CD4-positive, alpha-beta T cell (primary cell): Measurements from ENCODE around the gene B4GALT2. TPM values are rescaled to one million over a fixed set of nuclear protein-coding genes. Genes with fewer than 3 reads are reported as not detected.

Source experiments
- ATAC-seq: fragments of 200-7000 bp; cut with Tn5 transposase; one replicate; pipeline ENCODE4 v1.10.0; 2022; ENCODE audit warnings: mild to moderate bottlenecking; ENCODE audit not compliant: poor library complexity
- CTCF ChIA-PET: fragments of 350-600 bp; sonication (Branson Sonifier 250); formaldehyde crosslinking; loops from one replicate; lab custom pipeline; 2021; ENCODE audit warnings: antibody characterized with exemption, inconsistent platforms; lab: Charles Lee
- POLR2A ChIA-PET: fragments of 350-600 bp; sonication (Branson Sonifier 250); formaldehyde crosslinking; loops from one replicate; lab custom pipeline; 2021; ENCODE audit warnings: antibody characterized with exemption, inconsistent platforms; lab: Charles Lee
- DNase-seq, 14 experiments: peaks; one replicate each; pipeline ENCODE4 v3.0.0-alpha.2; 2013 to 2020; ENCODE audit warnings: mixed read lengths in 2 of 14
- H3K27ac ChIP-seq, 2 donors: one replicate each; pipeline versions ENCODE4 v1.5.1 to v1.7.0; 2013; ENCODE audit warnings: low read length in 2 of 2, low read depth in 1 of 2, mild to moderate bottlenecking in 1 of 2
- H3K27me3 ChIP-seq, 2 experiments: 1 replicate in 1 of 2; 2 replicates in 1 of 2; pipeline versions ENCODE4 v1.6.1 to v1.7.0; 2013; ENCODE audit warnings: low read length in 2 of 2, control low read depth in 1 of 2, mild to moderate bottlenecking in 1 of 2, moderate library complexity in 1 of 2; ENCODE audit not compliant: insufficient read depth in 2 of 2, control insufficient read depth in 1 of 2
- H3K36me3 ChIP-seq: one replicate; pipeline ENCODE4 v1.6.1; 2013; ENCODE audit warnings: low read length, control low read depth; ENCODE audit not compliant: insufficient read depth
- H3K4me1 ChIP-seq: one replicate; pipeline ENCODE4 v1.6.1; 2013; ENCODE audit warnings: low read length, control low read depth; ENCODE audit not compliant: insufficient read depth
- H3K4me3 ChIP-seq: one replicate; pipeline ENCODE4 v1.5.1; 2013; ENCODE audit warnings: mild to moderate bottlenecking, low read length, moderate library complexity
- H3K9me3 ChIP-seq, 2 experiments: 1 replicate in 1 of 2; 2 replicates in 1 of 2; pipeline versions ENCODE4 v1.6.1 to v1.7.0; 2013; ENCODE audit warnings: low read length in 2 of 2, mild to moderate bottlenecking in 2 of 2, control low read depth in 1 of 2, moderate library complexity in 1 of 2; ENCODE audit not compliant: control insufficient read depth in 1 of 2, insufficient read depth in 1 of 2
- H3K27ac Mint-ChIP-seq: one replicate; pipeline ENCODE4 v1.8.0; 2020; ENCODE audit warnings: mixed read lengths
- H3K27me3 Mint-ChIP-seq: one replicate; pipeline ENCODE4 v1.8.0; 2021; ENCODE audit warnings: mixed read lengths
- H3K36me3 Mint-ChIP-seq: one replicate; pipeline ENCODE4 v1.8.0; 2021; ENCODE audit warnings: low read depth, mixed read lengths
- H3K4me1 Mint-ChIP-seq: one replicate; pipeline ENCODE4 v1.8.0; 2021; ENCODE audit warnings: low read depth, mixed read lengths
- H3K4me3 Mint-ChIP-seq: one replicate; pipeline ENCODE4 v1.8.0; 2020; ENCODE audit warnings: mild to moderate bottlenecking, mixed read lengths
- H3K9me3 Mint-ChIP-seq: one replicate; pipeline ENCODE4 v1.8.0; 2020; ENCODE audit warnings: mixed read lengths
- intact Hi-C, 2 experiments: fragments of 100-400 bp; cut with DNase I in 1 of 2; cut with micrococcal nuclease in 1 of 2; formaldehyde crosslinking; loops; one replicate each; pipeline versions ENCODE4 v1.15.1 to v1.9.0; 2023 to 2025; cut with DNase I, micrococcal nuclease
- total RNA-seq, 174 experiments: library from RNA in 2 of 174; stranded (reverse) in 2 of 174; gene quantifications; one replicate each; pipeline ENCODE4 v1.2.3 and lab custom pipeline; 2021 to 2026
- TF ChIP-seq, protein P1 (sequence below): fragments of 200-600 bp; IDR thresholded peaks from one replicate; pipeline ENCODE4 v1.8.0; 2022; ENCODE audit warnings: antibody characterized with exemption, mild to moderate bottlenecking

The B4GALT2 gene
- total RNA-seq, 2 experiments from 2014 or later, result 0.22 to 0.34 TPM

DNA sequence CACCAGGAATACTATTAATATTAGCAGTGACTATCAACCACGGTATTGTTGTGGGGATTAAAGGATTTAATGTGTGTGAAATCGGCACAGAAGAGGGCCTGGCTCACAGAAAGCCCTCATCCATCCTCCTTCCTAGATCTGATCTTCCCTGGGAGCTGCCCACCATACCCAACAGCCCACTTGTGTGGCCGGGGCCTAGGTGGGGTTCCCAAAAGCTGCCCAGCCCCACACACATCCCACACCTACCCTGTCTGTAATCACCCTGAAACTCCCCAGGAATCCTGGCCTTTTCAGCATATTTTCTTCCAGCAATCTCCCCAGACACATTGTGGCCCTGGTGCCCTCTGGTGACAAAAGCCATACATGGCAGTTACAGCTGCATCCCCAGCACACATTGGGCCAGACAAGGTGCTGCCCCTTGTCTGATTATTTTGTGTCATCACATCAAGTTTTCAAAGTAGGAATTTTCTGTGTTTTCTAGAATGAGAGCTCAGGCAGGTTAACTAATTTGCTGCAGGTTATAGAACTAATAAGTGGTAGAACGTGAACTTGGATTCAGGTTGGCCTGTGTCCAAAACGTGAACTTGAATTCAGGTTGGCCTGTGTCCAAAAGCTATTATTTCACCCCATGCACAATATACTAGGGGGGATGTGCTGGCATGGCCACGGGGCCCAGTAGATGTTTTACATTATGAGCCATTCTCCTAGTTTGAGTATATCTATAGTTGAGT lies 57.6 kb downstream of the B4GALT2 start:
- ChIA-PET POLR2A (interaction anchor here (0.7 kb wide), 1 partner anchor 31 kb away, joined by 3 read pairs; no protein-coding TSS in a partner anchor), CTCF (interaction anchor here (0.6 to 2.5 kb wide), 12 partner anchors 10 to 1463 kb away, joined by 3 to 49 read pairs (median 4); partner anchors contain the start of genes ATP6V0B, CCDC163 and MMACHC)
- H3K36me3 ChIP-seq, result no peaks in the 10 kb centered on the region
- H3K4me1 ChIP-seq, result peaks cover 3% of the 10 kb centered on the region
- H3K4me3 ChIP-seq, result no peak overlapping the region
- intact Hi-C loops, result loop anchor here (1.0 to 5.0 kb wide), 4 partner anchors 31 to 508 kb away; no protein-coding TSS in a partner anchor
- Mint-ChIP-seq H3K4me3 (no peak overlapping the region), H3K4me1 (peaks cover 4% of the 10 kb centered on the region), H3K27me3 (no peaks in the 10 kb centered on the region), H3K27ac (no peak overlapping the region), H3K36me3 (no peaks in the 10 kb centered on the region), H3K9me3 (no peaks in the 10 kb centered on the region)
- no peak overlapping the region for H3K27ac ChIP-seq
- H3K27me3 ChIP-seq, result no peaks in the 10 kb centered on the region
- DNase-seq (peak; percentile 52 to 82 (median 61)), ATAC-seq (peak; percentile 91)
- H3K9me3 ChIP-seq, result no peaks in the 10 kb centered on the region
- TF ChIP-seq, protein P1, sequence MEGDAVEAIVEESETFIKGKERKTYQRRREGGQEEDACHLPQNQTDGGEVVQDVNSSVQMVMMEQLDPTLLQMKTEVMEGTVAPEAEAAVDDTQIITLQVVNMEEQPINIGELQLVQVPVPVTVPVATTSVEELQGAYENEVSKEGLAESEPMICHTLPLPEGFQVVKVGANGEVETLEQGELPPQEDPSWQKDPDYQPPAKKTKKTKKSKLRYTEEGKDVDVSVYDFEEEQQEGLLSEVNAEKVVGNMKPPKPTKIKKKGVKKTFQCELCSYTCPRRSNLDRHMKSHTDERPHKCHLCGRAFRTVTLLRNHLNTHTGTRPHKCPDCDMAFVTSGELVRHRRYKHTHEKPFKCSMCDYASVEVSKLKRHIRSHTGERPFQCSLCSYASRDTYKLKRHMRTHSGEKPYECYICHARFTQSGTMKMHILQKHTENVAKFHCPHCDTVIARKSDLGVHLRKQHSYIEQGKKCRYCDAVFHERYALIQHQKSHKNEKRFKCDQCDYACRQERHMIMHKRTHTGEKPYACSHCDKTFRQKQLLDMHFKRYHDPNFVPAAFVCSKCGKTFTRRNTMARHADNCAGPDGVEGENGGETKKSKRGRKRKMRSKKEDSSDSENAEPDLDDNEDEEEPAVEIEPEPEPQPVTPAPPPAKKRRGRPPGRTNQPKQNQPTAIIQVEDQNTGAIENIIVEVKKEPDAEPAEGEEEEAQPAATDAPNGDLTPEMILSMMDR, result peak; percentile 84

DNA sequence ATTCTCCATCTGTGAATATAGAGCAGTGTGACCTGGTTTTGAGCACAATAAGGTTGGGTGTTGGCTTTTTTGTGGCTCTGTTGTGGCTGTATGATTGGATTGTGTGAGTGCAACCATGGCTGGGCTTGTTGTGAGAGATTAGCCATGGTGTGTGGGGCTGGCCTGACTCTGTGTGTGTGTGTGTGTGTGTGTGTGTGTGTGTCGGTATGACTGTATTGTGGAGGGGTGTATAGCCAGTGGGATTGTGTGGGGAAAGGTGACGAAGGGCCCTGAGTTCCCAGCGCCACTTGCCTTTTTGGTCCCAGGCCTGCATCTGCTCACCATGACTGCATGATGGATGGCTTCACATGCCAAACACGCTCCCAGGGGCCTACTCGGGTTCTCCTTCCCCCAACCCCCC lies 58.1 kb downstream of the B4GALT2 start:
- Mint-ChIP-seq H3K9me3 (no peaks in the 10 kb centered on the region), H3K27ac (no peak overlapping the region), H3K36me3 (no peaks in the 10 kb centered on the region), H3K4me3 (no peak overlapping the region), H3K4me1 (no peaks in the 10 kb centered on the region), H3K27me3 (no peaks in the 10 kb centered on the region)
- no peak for ATAC-seq
- no peak for DNase-seq
- H3K27ac ChIP-seq, result no peak overlapping the region
- no peak overlapping the region for H3K4me3 ChIP-seq
- POLR2A ChIA-PET, result interaction anchor here (0.7 kb wide), 1 partner anchor 32 kb away, joined by 3 read pairs; no protein-coding TSS in a partner anchor
- TF ChIP-seq, protein P1, result no peak
- intact Hi-C loops, result loop anchor here in 1 of 2 experiments (2.0 to 5.0 kb wide), 2 partner anchors 275 to 508 kb away; no protein-coding TSS in a partner anchor
- no peaks in the 10 kb centered on the region for H3K9me3 ChIP-seq
- no peaks in the 10 kb centered on the region for H3K27me3 ChIP-seq
- CTCF ChIA-PET, result interaction anchor here (0.6 to 2.5 kb wide), 12 partner anchors 10 to 1463 kb away, joined by 3 to 49 read pairs (median 4); partner anchors contain the start of genes ATP6V0B, CCDC163 and MMACHC
- no peaks in the 10 kb centered on the region for H3K36me3 ChIP-seq
- H3K4me1 ChIP-seq, result no peaks in the 10 kb centered on the region

DNA sequence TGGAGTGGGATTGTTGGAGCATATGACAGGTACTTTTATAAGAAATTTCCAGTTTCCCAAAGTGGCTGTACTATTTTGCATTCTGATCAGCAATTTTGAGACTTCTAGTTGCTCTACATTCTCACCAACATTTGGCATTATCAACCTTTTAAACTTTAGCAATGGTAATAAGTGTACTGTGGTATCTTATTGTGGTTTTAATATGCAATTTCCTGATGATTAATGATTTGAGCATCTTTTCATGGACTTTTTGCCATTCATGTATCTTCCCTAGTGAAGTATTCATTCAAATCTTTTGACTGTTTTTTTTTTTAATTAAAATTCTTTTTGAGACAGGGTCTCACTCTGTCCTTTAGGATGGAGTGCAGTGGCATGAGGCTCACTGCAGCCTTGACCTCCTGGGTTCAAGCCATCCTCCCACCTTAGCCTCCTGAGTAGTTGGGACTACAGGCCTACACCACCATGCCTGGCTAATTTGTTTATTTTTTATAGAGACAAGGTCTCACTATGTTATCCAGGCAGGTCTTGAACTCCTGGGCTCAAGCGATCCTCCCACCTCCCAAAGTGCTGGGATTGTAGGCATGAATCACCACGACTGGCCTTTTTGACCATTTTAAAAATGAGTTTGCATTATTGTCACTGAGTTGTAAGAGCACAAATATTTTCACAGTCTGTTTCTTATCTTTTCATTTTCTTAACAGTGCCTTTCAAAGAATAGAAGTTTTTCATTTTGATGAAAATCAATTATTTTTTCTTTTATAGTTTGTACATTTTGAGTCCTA lies 60.1 kb downstream of the B4GALT2 start:
- TF ChIP-seq, protein P1, result no peak
- H3K27ac ChIP-seq, result no peak overlapping the region
- intact Hi-C loops, result loop anchor here in 1 of 2 experiments (5.0 kb wide), 1 partner anchor 277 kb away; no protein-coding TSS in a partner anchor
- Mint-ChIP-seq H3K4me3 (no peak overlapping the region), H3K27ac (no peak overlapping the region), H3K4me1 (no peaks in the 10 kb centered on the region), H3K9me3 (no peaks in the 10 kb centered on the region), H3K36me3 (no peaks in the 10 kb centered on the region), H3K27me3 (no peaks in the 10 kb centered on the region)
- DNase-seq, result no peak
- no peaks in the 10 kb centered on the region for H3K4me1 ChIP-seq
- no peaks in the 10 kb centered on the region for H3K36me3 ChIP-seq
- peaks cover 0 to 5% of the 10 kb centered on the region in 2 experiments for H3K27me3 ChIP-seq
- POLR2A ChIA-PET, result no interaction called here
- H3K9me3 ChIP-seq, result no peaks in the 10 kb centered on the region
- no peak for ATAC-seq
- no peak overlapping the region for H3K4me3 ChIP-seq
- CTCF ChIA-PET, result no interaction called here
